22Rv1 (cell line): ENCODE data around the gene NOVA2.

Experiments
- H3K27ac ChIP-seq: fragments of 450-650 bp; 2 replicates; pipeline ENCODE4 v1.5.1; 2017
- CTCF ChIP-seq: fragments of 450-650 bp; IDR thresholded peaks from 2 replicates; pipeline ENCODE4 v1.5.1; 2017; ENCODE audit warnings: mild to moderate bottlenecking
- ZFX ChIP-seq: fragments of 450-650 bp; IDR thresholded peaks from 2 replicates; pipeline ENCODE4 v1.6.1; 2017; ENCODE audit warnings: antibody characterized with exemption, borderline replicate concordance

NOVA2 gene

GRCh38 chr19:45958320-45958719 lies 15.3 kb downstream of the NOVA2 start:
- TF ChIP-seq ZFX (no peak), CTCF (no peak)
- H3K27ac ChIP-seq: no peak overlapping the region

DNA sequence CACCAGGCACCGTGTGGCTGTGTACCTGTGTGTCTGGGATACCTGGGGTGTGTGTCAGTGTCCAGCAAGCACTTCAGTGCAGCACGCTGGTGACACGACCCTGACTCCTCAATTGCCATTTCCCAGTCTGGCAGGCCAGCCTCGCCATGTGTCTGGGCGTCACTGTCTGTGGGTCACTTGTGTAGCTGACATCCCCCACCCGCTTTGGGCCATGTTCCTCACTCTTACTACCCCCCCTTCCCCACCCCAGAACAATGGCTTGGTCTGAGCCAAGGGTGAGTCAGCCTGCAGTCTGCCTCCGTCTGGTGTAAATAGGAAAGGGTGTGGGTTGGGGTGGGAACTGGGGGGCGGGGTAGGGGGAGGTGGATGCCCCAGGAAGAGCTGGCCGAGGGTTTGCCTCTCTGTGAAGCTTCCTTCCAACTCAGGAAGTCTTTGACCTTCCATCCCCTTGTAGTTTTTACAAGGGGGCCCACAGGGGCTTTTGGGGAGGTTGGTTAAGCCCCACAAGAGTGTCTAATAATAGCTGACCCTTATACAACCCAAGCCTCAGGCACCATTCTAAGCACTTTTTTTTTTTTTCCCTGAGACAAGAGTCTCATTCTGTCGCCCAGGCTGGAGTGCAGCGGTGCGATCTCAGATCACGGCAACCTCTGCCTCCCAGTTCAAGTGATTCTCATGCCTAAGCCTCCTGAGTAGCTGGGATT lies 17.6 kb downstream of the NOVA2 start:
- TF ChIP-seq CTCF (no peak), ZFX (no peak)
- no peak overlapping the region for H3K27ac ChIP-seq

DNA sequence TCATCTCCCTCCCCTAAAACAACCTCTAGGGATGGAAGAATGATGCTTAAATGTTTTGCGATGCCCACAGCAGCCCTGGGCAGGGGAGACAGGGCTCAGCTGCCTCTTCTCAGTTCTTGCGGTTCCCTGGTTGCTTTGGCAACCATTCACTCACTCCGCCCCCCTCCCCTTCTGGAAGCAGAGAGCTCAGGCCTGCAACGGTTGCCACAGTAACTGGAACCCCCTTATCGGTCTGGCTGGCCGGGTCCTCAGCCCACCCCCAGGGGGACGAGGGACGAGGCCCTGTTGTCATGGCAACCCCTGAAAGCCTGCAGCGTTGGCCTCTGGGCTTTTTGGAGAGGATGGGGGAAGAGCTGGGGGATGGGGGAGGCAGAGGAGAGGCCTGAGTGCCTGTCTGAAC lies 19.5 kb downstream of the NOVA2 start:
- TF ChIP-seq ZFX: no peak
- no peak for TF ChIP-seq CTCF
- no peak overlapping the region for H3K27ac ChIP-seq

- no peak overlapping the region for H3K27ac ChIP-seq
- TF ChIP-seq ZFX (no peak), CTCF (no peak)
Observed at GRCh38 chr19:45953676-45954075, 20.0 kb downstream of the NOVA2 start.

- H3K27ac ChIP-seq: no peak overlapping the region
- no peak for TF ChIP-seq ZFX
- no peak for TF ChIP-seq CTCF
Observed at GRCh38 chr19:45952686-45953505, 20.8 kb downstream of the NOVA2 start.

- TF ChIP-seq ZFX (no peak), CTCF (no peak)
- H3K27ac ChIP-seq: no peak overlapping the region
Observed at GRCh38 chr19:45952341-45952685, 21.4 kb downstream of the NOVA2 start.

DNA sequence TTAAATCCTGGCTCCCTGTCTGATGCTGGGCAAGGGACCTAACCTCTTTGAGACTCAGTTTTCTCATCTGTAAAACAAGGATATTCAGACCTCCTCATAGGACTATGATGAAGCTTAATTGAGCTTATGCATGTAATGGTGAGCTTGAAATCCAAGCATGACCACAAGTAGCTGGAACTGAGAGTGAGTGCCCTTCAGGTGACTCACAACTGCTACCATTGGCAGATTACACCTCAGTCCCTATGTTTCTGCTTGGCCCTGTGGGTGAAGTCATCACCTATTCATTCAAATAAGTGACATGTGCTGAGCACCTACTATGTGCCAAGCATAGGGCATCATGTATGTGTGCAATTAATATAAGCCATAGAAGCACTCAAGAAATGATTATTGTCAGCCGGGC lies 25.7 kb downstream of the NOVA2 start:
- no peak overlapping the region for H3K27ac ChIP-seq
- TF ChIP-seq CTCF: no peak
- no peak for TF ChIP-seq ZFX
